Fibroblast of peridontal ligament (primary cell): ENCODE results near the gene GLRX3.
"Not testable (repeated sequence)": the region's sequence is repeated elsewhere in the genome, so short reads cannot be mapped to it uniquely, and the experiment has no call there.

Source experiments
- DNase-seq: peaks from one replicate; pipeline ENCODE4 v3.0.0-alpha.2; 2010; ENCODE audit errors: extremely low read depth

The GLRX3 gene

DNA sequence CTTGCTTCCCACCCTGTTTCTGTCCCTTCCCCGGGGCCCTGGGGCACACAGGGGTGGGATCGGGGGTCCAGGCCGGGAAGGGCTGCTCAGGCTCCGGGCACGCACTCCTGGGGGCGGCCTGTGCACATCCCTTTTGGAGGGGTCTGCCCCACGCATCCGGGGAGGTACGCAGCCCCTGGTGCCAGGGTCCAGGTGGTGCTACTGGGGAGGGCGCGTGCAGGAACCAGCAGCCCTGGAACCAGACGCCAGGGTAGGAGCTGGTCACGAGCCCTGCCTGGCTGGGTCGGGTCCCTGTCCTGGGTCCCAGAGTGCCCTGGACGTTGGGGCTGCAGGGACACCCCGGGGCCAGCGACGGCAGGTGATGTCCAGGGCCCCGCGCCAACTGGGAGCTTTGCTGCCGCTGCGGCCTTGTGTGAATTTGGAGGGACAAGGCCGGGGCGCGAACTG, 53.4 kb downstream of the GLRX3 start:
- no peak for DNase-seq

DNA sequence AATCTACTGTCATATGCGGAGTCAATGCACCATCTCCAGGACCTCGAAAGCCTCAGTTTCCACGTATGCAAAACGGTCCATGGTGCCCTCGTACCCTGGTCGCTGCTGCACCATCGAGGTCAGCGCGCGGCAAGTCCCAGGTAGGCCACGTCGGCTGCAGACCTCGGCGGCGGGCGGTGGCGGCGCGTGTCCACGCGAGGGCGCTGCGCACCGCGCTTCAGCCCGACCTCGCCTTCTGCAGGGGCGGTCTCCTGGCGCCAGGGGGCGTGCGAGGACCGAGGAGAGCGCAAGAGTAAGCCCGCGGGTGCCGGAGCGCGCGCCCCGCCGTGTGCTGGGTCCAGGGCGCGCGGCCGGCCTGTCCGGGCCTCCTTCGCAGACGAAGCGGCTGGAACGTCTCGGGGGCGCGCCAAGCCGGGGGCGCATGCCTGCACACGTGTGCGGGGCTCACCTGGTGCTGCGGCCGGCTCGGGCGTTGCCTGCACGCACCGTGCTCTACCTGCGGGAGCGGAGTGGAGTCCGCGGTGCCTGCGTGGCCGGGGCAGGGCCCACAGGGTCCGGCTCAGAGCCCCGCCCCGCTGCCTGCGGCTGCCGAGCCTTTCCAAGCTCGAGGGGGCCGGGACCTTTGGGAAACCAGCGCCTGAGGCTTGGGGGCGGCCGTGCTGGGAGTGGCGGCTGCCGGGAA, 54.0 kb downstream of the GLRX3 start:
- peak; percentile 78 for DNase-seq

DNA sequence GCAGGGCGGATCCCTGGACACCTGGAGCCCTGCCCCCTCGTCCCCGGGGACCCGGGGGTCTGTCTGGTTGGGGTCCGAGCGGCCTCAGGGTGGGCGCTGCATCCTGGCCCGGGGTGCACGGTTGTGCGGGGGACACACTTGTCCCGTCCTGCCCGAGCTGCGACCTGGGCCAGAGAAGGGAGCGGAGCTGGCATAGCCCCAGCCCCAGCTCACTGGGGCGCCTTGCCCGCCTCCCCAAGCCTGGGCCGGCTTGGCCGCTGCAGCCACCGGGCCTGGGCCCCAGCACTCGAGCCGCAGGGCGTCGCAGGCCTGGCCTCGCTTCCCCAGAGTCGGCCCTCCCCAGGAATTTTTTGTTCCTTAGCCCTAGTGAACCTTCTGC, 54.5 kb downstream of the GLRX3 start:
- DNase-seq, result no peak

DNA sequence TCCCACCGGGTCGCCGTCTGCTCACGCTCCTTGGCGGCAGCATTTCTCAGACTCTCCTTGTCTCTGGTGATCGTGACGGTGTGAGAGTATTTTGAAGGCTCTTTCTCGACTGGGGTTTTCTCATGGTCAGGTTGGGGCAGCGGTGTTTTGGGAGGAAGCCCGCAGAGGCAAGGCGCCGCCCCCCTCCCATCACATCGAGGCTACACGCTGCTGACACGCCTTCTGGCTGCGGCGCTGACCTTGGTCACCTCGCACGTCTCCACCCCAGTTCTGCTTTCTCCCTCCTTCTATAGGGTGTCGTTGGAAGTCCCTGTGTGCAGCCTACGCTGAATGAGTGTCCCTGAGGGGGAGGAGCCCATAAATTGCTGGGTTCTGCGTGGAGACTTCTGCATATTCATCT, 55.2 kb downstream of the GLRX3 start:
- DNase-seq, result no peak

DNA sequence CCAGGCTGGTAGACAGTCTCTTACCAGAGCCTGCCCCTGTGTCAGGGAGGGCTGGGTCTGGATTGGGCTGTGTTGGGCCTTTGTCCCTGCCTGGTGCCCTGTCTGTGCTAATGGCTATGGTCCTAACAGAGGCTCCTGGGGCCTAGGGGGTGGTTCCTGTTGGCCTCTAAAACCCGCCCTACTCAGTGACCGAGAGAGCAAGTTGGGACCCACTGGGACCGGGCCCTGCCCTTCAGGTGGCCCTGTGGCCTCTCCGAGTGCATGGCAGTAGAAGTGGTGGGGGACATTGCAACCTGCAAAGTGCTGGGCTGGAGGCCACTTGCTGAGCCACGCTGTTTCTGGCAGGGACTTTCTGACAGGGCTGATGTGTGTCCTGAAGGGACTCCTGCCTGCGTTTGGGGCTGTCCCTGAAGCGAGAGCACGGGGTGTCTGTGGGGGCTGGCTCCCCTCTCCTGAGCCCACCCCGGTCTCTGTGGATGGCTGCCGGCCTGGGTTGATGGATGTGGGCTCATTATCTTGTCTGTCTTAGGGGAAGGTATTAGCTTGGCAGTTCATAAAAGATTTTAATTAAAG, 56.2 kb downstream of the GLRX3 start:
- no peak for DNase-seq

DNA sequence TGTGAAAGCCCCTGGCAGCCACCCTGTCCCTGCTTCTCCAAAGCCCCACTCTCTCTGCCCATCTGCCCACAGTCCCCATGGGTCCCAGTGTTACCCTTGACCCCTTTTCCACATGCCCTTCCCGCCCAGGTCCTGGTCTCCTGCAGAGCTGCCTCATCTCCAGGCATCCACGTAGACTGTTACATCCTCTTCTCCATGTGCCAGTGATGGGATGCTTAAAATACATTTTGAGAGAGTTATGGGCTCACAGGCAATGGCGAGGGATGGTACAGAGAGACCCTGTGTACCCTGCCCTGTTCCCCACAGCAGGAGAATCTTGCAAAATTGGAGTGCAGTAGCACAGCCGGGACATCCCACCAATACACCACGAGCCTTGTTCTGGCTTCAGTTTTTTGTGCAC, 56.8 kb downstream of the GLRX3 start:
- DNase-seq, result no peak

DNA sequence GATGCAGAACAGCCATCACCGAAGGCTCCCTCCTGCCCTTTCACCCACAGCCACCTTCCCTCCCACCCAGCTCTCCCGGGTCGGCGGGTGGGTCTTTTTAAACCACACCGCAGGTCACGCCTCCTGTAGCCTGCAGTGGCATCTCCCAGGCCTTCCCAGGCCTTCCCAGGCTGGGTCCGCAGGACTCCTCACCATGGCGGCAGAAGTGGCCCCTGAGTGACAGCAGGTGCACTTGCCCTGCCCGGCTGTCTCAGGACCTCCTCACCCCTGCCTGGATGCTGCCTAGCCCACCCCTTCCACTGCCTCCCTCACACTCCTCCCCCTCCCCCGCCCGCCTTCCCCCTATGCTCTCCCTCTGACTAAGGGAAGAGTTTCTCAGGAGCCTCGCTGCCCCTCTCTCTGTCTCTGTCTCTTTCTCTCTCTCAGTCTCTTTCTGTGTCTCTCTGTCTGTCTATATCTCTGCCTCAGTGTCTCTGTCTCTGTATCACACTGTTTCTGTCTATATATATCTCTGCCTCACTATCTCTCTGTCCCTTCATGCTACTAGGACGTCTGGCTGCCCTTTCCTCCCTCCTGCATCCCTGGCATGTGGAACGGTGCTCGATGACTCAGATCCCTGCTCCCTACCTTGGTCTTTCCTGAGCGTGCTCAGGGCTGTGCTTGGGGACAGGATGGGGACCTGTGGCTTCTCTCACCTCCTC, 57.5 kb downstream of the GLRX3 start:
- DNase-seq, result no peak

DNA sequence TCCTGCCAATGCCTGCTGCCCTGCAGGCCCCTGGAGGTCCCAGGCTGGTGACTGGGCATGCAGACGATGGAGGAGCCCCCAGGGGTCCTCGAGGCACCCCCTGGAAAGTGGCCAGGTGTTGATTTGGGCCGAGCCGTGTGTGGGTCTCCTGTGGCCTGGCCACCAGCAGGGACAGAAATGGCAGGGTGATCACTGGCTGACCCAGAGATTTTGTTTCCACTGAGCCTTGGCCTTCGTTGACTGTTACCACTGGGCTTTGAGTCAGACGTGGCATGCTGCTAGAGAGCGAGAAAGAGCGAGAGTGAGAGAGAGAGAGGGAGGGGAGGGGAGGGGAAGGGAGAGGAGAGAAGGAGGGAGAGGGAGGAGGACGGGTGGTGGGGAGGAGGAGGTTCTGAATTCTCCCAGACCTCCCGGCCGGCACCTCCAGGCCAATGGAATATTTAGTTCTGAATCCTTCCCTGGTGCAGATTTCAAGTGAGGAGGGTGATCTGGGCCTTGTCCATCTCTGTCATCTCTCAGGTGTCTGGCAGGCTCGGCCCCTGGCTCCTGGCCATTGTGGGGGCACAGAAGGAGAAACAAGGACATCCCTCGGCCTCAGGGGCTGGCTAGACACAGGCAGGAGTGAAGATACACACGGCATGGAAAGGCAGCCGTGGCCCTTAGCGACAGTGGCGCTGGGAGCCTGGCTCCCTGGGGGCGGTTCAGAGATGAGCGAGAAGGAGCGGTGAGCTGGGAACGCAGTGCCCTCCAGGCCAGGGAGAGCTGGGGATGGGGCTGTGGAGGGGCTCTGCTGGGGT, 58.2 kb downstream of the GLRX3 start:
- no peak for DNase-seq

DNA sequence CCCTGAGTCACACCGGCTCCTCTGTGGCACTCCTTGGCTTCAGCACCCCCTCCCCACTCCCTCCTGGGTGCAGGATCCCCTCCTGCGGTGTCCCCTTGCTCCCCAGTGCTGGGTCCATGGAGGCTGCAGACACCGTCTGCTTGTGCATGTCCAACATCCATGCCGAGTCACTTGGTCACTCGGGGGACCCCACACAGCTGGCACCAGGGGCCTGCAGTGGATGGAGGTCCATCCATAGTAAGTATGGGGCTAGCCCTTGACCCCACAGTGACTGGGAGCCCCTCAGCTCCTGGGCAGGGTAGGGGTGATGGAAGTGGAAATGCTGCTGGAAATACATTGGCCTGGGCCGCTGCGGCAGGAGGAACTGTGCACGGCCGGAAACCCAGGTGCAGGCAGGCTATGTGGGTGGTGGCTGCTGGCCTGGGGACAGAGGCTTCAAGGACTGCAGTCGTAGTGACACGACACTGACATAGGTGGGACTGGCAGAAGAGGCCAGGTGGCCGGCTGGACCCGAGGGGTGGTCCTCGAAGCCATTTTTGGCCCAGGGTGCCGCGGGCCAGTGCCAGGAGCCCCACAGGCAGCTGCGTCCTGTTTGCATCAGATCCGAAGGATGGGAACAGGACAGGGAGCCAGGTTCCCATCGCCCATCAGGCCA, 58.9 kb downstream of the GLRX3 start:
- DNase-seq, result no peak

DNA sequence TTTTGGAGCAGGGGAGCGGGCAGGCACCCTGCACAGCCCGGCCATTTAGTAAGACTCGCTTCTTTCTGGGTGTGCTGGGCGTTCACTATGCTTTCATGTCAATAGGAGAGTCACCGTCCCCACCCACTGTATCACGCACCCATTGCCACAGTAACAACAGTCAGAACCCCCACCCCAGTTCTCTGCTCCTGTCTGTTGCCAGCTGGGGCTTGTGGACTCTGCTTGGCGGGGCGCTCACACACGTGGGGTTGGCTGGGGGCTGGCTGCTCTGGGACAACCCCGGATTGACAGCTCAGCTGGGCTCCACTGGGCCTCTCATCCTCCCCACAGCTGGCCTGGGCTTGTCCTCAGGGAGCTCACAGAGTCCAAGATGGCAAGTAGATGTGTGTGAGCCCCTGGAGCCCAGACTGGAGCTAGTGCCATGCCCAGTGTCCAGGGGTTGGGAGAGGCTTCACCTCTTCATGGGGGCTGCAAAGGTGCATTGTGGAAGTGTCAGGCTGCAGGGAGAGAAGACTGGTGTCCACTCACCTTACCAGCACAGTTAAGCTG, 59.6 kb downstream of the GLRX3 start:
- DNase-seq, result no peak

DNA sequence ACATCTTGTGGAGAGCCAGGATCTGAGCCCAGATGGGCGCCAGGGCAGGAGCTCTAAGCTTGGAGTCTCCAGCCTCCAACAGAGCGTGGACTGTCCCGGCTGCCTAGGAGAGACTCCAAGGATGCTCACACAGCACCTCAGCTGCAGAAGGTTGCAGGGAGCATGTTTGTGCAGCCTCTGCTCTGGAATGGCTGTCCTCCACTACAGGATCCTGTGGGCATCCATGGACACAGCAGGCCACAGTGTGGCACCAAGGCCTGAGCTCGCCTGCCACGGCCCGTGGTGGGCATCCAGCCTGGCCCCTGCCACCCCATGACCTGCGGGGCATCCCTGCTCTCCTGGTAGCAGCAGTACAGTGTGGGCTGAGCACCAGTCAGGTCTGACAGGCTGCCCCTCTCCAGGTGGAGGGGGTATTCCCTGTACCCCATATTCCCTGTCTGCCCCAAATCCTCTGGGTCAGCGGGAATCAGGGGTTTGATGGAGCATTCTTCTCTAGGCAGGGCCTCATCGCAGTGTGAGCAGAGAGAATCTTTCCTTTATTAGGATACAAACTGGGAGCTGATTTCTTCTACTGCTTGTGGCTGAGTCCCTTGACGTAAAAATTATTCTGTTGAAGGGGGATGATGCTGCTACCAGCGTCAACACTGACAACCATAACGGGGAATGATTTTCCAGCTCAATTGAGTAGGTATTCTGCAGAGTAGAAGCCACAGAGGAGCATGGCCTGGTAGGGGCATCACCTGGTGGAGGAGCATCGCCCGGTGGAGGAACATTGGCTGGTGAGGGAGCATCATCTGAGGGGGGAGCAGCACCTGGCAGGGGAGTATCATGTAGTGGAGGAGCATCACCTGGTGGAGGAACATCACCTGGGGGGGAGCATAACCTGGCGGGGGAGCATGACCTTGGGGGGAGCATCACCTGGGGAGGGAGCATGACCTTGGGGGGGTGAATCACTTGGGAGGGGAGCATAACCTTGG, 60.6 kb downstream of the GLRX3 start:
- no peak for DNase-seq

DNA sequence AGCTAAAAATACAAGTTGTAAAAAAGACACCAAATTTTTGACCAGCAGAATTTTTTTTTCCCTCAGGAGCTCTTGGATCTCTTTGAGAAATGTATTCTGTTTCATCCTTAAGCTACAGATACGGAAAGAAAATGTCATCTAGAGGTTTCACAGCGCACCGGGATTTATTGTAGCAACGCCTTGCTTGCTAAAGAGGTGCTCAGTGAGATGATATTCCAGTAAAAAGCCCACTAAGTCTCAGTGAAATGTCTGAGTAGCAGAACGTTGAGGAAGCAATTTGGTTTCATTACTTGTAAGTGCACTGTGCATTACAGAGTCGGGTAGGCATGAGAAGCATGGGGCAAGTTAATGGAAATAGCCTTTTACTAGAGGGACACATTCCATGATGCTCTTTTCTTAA, 62.5 kb downstream of the GLRX3 start:
- no peak for DNase-seq

DNA sequence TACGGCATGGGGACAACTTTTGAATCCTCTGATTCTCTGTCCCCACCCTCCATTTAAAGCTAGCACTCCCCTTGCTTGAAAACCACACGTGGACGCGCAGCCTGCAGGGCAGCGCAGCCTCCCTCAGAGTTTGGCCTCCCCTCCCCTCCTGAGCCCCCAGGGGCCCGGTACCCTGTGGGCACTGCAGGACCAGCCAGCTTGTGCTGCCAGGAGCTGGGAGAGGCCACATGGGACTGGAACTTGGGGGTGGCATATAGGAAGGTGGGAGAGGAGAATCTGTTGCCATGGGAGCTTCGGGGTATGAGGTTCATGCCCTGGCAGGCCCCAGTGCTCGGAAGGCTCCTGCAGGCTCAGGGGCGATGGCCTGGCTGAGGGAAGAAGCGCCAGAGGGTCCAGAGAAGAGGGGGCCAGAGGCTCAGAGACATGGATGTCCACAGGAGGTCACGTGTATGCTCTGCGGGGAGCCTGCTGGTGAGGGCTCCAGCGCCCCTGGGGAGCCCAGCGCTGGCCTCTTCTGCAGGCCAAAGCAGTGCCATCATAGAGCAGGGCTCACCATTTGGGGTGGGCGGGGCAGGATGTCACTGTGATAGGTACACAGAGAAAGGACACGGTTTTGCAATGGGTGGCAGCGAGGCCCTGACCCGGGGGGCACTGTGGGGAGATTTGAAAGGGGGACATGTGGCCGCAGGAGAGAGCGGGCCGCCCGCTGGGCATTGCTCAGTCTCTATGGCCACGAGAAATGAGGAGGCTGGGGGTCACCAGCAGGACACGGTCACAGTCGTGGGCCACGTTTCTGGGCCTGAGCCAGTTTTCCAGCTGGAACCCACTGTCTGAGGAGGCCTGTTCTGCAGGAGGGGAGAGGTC, 64.2 kb downstream of the GLRX3 start:
- DNase-seq, result no peak

DNA sequence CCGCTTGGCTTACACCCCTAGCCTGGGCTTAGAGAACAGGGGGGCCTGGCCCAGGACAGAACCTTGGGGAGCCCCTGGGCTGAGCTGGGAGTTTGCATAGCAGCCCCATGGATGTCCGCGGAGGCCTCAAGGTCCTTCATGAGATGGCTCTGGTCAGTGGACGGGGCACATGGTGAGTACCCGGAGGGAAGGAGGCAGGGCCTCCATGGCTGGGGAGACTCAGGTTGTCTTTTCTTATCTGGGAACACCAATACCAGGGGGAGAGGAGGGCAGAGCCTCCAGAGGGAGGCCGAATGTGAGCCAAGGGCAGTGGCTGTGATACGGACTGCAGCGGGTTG, 64.8 kb downstream of the GLRX3 start:
- DNase-seq, result no peak

DNA sequence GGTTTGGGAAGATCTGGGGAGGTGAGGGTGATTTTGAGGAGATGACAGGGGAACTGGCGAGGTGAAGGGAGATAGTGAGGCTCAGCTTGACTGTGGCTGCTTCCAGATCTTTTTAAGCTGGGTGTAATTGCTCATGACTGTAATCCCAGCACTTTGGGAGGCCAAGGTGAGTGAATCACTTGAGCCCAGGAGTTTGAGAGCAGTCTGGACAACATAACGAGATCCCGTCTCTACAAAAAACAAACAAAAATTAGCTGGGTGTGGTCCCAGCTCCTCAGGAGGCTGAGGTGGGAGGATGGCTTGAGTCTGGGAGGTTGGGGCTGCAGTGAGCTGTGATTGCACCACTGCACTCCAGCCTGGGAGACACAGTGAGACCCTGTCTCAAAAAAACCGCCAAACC, 66.0 kb downstream of the GLRX3 start:
- not testable (repeated sequence) for DNase-seq

DNA sequence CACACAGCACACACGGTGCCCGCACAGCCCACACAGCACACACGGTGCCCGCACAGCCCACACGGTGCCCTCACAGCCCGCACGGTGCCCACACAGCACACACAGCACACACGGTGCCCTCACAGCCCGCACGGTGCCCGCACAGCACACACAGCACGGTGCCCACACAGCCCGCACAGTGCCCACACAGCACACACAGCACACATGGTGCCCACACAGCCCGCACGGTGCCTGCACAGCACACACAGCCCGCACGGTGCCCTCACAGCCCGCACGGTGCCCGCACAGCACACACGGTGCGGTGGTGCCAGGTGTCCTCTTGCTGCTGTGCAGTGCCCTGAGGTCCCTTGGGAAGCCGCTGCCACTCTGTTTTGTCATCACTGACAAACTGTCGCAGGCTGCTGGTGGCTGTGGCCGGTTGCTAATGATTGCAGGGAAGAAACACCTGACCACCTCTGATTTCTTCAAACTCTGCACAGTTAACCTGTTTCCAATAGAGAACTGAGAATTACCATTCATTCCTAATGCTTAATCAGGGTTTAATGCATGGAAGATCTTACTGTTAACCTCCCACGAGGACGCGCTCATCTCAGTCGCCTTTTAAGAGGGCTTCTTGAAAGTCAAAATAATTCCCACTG, 66.9 kb downstream of the GLRX3 start:
- DNase-seq, result no peak

DNA sequence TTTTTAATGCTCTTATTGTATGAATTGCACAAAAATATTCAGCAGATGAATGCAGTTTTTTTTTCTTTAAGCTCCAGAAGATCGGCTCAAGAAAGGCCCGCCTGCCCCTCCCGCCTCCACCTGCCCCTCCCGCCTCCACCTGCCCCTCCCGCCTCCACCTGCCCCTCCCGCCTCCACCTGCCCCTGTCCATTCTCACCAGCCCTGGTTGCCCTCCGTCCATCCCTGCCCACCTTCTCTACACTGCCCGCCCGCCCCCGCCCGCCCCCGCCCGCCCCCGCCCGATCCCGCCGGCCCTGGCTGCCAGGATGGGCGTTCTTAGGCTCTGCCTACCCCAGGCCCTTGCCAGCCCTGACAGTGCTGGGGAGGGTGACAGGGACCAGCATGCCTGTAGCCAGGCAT, 67.4 kb downstream of the GLRX3 start:
- no peak for DNase-seq

DNA sequence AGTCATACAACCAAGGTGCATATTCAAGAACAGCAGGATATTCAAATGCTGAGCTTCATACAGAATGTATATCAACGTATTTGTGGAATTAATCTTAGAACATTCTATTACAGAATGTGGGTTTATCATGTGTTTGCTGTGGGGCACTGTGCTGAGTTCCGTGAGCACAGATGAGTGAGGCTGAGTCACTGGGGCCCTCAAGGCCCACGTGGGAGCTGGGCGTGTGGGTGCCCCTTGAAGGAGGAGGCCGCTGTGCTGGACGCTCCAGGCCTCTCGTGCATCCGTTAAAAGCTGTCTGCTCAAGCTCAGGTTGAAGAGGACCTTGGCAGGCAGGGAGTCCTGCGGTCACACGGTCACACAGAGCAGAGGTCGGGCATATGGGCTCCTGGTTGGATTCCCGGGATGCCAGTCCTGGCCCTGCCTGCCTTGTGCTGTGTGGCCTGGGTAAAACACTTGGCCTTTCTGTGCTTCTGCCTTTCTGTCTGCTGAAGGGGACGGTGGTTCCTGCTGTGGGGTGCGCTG, 70.1 kb downstream of the GLRX3 start:
- DNase-seq, result no peak

DNA sequence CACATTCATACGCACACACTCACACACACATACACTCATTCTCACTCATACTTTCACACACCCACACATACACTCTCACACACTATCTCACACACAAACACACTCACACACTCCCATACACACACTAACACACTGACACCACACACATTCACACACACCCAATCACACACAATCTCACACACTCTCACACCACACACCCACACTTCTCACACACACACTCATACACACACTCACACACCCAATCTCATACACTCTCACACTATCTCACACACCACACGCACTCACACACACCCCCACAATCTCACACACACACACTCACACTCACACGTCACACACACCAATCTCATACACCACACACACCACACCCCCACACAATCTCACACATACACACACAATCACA, 71.0 kb downstream of the GLRX3 start:
- DNase-seq, result no peak
